TTC549 (cell line): ENCODE results near the gene SOWAHC.
"Not testable (repeated sequence)": the region's sequence is repeated elsewhere in the genome, so short reads cannot be mapped to it uniquely, and the experiment has no call there.

Experiments used
- FAIRE-seq: peaks from 2 replicates; lab custom pipeline; 2012; peaks lifted over from hg19 to GRCh38; lab: Jason Lieb, UNC

The SOWAHC gene

GRCh38 chr2:109613922-109614714 lies at the start of gene SOWAHC, which contains the start of gene SEPTIN10:
Gene SOWAHC (plus strand): TSS chr2:109614364. CDS start chr2:109614490, 126 bp downstream.
Gene SEPTIN10 (minus strand): TSS chr2:109613966. CDS start chr2:109613827, 139 bp downstream.
- peak; percentile 17 for FAIRE-seq

- FAIRE-seq: no peak
Observed at GRCh38 chr2:109575373-109575772, 38.8 kb upstream of the SOWAHC start.

- FAIRE-seq: not testable (repeated sequence)
Observed at GRCh38 chr2:109577630-109578029, 36.5 kb upstream of the SOWAHC start.

GRCh38 chr2:109582928-109583895 lies 31.0 kb upstream of the SOWAHC start:
- FAIRE-seq: no peak

GRCh38 chr2:109586687-109587086 lies 27.5 kb upstream of the SOWAHC start:
- FAIRE-seq: no peak

GRCh38 chr2:109591206-109591605 lies 23.0 kb upstream of the SOWAHC start:
- FAIRE-seq: no peak

GRCh38 chr2:109592905-109593304 lies 21.3 kb upstream of the SOWAHC start:
- FAIRE-seq: no peak

GRCh38 chr2:109594246-109594885 lies 19.8 kb upstream of the SOWAHC start:
- FAIRE-seq: no peak

GRCh38 chr2:109595644-109596043 lies 18.5 kb upstream of the SOWAHC start:
- no peak for FAIRE-seq

GRCh38 chr2:109597283-109597682 lies 16.9 kb upstream of the SOWAHC start:
- no peak for FAIRE-seq

- FAIRE-seq: no peak
Observed at GRCh38 chr2:109601783-109602182, 12.4 kb upstream of the SOWAHC start.

GRCh38 chr2:109602617-109603188 lies 11.5 kb upstream of the SOWAHC start:
- FAIRE-seq: no peak

GRCh38 chr2:109604597-109604996 lies 9.6 kb upstream of the SOWAHC start:
- no peak for FAIRE-seq

- FAIRE-seq: no peak
Observed at GRCh38 chr2:109607766-109608165, 6.4 kb upstream of the SOWAHC start.

- FAIRE-seq: peak; percentile 47
Observed at GRCh38 chr2:109609352-109610024, 4.7 kb upstream of the SOWAHC start.

GRCh38 chr2:109611467-109612095 lies 2.6 kb upstream of the SOWAHC start:
- FAIRE-seq: no peak

GRCh38 chr2:109613081-109613921 lies 863 bp upstream of the SOWAHC start:
- no peak for FAIRE-seq

- no peak for FAIRE-seq
Observed at GRCh38 chr2:109614715-109615636, 812 bp downstream of the SOWAHC start.

GRCh38 chr2:109615637-109616144 lies 1.5 kb downstream of the SOWAHC start:
- no peak for FAIRE-seq
